Fibroblast of peridontal ligament (primary cell): ENCODE measurements around the gene MLH1.
A peak's percentile ranks its signal among the peaks of the same experiment; 100 is the strongest.

Experiments used
- DNase-seq: peaks from one replicate; pipeline ENCODE4 v3.0.0-alpha.2; 2010; ENCODE audit errors: extremely low read depth

The MLH1 gene

DNA sequence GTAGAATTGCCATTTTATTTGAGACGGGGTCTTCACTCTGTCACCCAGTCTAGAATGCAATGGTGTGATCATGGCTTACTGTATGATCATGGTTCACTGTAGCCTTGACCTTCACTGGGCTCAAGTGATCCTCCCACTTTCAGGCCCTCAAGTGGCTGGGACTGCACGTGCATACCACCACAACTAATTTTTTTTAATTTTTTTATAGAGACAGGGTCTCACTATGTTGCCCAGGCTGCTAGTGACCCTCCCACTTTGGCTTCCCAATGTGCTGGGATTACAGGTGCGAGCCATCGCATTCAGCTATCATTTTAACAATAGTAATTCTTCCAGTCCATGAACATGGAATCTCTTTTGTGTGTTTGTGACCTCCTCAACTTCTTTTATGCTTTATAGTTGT, 12.3 kb upstream of the MLH1 start:
- DNase-seq, result no peak

DNA sequence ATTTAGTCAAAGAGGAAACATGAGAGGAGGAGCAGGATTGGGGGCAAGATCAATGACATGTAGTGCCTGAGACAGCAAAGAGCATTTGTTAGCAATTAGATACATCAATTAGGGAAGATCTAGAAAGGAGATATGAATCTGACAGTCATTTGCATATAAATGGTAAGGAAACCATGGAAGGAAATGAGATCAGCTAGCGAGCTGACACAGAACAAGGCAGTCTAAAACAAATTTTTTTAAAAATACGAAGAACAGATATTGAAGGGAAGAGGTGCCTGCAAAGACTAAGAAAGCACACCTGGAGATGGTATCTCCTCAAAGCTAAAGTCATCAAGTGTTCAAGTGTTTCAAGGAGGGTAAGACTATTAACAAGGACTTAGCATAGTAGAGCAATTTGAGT, 5.0 kb upstream of the MLH1 start:
- no peak for DNase-seq

DNA sequence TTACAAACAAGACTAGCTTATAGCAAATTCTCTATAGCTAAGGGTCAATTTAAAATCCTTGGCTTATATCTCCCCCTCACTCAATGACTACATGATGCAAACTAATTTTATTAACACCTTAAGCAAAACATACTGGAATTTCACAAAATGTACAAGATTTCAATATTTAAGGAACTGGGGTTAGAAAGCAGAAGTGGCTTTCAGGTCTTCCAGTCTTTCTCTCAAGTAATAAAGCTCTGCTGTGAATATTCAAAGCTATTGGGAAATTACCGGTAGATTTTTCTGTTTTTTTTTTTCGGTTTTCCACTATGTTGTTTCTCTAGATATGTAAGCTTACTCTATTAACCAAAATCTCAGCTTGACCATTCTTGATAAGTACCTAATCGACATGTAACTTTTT, 4.3 kb upstream of the MLH1 start:
- no peak for DNase-seq

DNA sequence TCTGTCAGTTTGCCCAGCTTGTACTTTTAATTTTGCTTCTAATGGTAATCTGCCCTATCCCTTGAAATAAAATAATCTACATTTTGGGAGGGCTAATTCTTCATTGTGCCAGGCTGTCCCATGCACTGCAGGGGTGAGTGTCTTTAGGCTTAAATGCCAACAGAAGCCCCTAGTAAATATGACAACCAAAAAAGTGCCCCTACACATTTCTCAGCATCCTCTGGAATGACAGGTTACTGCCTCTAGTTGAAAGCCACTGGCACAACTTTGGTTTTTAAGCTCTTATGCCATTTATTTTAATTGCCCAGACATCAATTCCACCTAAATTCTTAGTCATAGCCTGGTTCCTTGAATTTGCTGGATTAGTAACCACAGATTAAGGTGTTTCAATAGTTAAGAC, 3.8 kb upstream of the MLH1 start:
- DNase-seq, result no peak

DNA sequence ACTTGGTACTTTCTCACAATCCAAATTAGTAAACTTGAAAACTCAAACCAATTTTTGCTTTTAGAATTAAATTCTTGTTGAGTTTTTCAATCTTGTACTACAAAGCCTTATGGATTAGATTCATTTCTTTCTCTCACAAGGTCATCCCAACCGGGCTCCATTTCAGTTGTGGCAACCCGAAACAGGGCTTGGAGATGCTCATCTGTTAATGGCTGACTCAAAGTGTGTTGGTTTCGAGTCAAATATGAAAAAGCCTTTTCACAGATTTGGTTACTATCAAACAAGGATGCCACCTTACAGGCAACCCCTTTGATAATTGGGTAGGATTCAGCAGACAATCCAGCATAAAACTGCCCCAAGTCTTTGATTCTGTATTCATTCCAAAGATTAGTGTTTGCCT, 2.2 kb upstream of the MLH1 start:
- no peak for DNase-seq

DNA sequence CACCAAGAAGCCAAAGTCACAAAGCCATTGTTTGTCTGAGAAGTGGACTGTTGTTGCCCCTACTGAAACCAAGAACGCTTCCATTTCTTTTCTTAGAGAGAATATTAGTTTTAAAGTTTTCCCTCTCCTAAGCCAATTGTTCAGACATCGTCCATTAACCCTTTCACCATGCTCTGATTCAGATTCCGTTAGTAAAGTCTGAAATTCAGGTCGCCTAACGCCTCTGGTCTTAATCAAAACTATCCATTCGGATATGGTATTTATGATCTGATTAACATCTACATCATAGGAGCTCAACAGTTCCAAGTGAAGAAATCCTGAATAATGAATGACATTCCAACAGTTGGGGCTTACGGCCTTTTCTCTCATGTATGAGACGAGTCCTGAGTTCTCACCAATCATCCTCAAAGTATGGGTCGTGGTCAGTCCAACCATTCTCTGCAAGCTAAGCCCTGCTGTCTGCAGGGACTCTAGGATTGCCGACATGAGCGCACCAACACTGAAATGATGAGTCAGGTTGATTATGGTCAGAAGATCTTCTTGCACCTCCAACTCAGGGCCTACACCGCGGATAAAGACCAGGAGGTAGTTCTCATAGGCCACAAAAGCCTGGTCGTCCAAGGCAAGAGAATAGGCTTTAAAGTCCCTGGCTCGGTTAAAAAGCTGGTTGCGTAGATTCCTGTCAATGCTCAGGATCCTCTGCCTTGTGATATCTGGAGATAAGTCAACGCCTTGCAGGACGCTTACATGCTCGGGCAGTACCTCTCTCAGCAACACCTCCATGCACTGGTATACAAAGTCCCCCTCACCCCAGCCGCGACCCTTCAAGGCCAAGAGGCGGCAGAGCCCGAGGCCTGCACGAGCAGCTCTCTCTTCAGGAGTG, 1.2 kb upstream of the MLH1 start:
- peak; percentile 70 for DNase-seq

DNA sequence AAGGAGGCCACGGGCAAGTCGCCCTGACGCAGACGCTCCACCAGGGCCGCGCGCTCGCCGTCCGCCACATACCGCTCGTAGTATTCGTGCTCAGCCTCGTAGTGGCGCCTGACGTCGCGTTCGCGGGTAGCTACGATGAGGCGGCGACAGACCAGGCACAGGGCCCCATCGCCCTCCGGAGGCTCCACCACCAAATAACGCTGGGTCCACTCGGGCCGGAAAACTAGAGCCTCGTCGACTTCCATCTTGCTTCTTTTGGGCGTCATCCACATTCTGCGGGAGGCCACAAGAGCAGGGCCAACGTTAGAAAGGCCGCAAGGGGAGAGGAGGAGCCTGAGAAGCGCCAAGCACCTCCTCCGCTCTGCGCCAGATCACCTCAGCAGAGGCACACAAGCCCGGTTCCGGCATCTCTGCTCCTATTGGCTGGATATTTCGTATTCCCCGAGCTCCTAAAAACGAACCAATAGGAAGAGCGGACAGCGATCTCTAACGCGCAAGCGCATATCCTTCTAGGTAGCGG, 452 bp upstream of the MLH1 start, which contains the start of gene EPM2AIP1:
TSS of gene EPM2AIP1 (minus strand) at position 326 of the 520 bp plus-strand sequence. CDS start at position 272, 54 bp downstream.
- no peak for DNase-seq

DNA sequence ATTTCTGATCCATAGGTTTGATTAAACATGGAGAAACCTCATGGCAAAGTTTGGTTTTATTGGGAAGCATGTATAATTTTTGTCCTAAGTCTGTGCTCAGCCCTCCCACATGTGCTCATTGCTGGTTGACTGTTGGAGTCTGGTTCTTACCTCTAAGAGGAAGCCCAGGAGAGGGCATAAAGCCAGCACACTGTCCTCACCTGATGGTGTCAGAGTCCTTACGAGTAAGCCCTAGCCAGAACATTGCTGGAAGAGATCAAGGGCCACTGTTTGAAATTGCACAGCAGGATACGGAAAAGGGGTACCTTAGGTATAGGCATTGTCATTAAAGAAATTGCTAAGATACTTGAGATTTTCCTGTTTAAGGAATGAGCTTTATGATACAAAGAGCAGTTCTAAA, 21.3 kb downstream of the MLH1 start:
- DNase-seq, result no peak

DNA sequence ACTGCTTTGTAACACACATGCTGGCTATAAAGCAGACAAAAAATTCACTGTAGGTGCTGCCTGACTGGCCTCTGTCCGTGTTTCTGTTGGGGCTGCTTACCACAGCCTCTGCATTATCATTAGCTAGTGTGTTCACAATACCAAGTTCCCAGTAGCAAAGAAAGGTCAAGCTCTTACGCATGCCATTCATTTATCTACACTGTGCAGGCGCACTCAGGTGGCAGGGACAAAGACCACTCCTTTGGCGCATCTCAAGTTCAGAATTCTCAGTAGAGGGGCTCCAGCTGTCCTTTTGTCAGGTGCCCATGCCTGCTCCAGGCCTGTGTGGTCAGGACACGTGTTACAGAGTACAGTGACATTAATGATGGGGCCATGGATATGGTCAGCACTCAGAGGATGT, 22.3 kb downstream of the MLH1 start:
- DNase-seq, result no peak

DNA sequence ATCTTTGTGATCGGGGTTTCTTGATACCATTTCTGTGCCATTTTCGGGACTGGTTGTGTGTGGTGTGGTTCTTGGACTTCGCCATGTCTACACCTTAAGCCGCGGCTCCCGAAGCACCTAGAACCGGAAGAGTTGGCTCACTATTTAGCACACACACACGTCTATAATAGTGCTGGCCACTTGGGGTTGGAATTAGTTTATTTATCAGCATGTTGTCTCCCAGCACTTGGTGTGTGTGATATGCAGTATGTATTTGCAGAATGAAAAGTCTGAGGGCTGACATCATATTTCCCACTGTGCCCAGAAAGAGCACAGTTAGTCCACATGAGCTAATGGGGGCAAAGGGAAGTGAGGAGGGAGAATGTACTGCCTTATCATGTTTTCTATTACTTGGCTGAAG, 23.6 kb downstream of the MLH1 start:
- no peak for DNase-seq

DNA sequence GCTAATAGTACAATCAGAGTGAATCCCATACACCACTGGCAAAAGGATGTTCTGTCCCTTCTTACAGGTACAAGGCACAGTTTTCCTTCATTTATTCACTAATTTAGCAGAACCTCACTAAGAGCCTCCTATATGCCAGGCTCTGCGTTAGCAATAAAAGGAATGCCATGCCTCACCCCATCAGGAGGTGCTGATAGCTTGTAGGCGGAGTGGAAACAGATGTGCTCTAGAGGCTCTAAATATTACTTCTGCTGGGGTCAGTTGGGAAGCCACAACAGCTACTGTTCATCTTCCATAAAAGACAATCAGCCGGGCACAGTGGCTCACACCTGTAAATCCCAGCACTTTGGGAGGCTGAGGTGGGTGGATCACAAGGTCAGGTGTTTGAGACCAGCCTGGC, 24.4 kb downstream of the MLH1 start:
- no peak for DNase-seq

DNA sequence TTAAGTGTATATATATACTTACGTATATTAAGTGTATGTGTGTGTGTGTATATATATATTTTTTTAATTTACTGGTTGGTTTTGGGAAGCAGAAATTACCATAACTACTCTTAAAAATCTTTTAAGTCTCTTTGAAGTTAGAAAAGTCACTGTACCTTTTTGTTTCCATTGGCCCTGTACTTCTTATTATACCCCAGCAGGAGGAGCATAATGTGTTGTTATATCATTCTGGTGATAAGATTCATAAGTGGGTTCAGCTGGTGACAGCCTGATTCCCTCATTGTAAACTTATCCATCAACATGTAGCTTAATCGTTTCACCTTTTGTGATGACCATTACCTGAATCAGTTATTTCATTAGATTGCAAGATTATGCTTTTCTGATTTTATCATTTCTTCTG, 30.8 kb downstream of the MLH1 start:
- DNase-seq, result peak; percentile 61

DNA sequence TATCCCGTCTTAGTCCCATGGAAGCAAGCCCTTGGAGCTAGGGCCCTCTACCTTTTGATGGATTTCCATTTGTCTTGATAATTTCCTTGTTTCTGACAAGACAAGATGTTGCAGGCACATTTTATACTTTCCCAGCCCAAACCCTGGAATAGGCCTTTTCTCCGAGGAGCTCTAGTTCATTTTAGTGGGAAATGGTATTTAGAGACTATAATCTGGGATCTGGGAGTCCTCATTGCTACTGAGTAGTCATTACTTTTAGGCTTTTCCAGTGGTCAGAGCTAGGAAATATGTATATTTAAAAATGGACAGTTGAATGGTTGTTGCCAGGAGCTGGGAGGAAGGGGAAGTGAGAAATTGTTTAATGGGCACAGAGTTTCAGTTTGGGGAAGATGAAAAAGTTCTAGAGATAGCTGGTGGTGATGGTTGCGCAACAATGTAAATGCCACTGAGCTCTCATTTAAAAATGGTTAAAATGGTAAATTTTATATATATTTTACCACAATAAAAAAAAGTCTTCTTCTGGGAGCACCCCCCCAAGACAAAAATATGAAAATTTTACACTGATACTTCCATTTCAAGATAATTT, 31.6 kb downstream of the MLH1 start:
- DNase-seq, result no peak

DNA sequence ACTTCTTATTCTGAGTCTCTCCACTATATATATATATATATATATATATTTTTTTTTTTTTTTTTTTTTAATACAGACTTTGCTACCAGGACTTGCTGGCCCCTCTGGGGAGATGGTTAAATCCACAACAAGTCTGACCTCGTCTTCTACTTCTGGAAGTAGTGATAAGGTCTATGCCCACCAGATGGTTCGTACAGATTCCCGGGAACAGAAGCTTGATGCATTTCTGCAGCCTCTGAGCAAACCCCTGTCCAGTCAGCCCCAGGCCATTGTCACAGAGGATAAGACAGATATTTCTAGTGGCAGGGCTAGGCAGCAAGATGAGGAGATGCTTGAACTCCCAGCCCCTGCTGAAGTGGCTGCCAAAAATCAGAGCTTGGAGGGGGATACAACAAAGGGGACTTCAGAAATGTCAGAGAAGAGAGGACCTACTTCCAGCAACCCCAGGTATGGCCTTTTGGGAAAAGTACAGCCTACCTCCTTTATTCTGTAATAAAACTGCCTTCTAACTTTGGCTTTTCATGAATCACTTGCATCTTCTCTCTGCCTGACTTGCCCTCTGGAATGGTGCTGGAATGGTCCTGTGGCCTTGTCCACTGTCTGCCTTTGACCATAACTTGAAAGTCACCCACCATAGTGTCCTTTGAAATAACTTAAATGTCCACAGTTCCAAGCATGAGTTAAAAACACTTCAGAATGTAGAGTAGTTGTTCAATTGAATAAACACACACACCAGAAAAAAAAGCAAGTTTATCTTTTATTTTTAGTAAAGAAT, 32.4 kb downstream of the MLH1 start:
- DNase-seq, result no peak

DNA sequence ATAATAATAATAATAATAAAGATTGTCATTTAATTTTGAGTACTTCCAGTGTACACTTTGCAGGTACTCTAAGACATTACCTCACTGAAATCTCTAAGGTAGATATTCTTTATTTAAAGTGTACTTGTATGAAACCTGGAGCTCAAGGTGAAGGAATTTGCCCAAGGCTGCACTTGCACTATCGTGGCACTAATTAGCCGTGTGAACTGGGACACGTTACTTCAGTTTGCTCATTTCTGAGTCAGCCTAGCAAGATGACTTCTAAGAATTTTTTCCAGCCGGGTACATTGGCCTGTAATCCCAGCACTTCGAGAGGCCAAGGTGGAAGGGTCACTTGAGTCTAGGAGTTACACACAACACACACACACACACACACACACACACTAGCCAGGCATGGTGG, 33.5 kb downstream of the MLH1 start:
- DNase-seq, result no peak

DNA sequence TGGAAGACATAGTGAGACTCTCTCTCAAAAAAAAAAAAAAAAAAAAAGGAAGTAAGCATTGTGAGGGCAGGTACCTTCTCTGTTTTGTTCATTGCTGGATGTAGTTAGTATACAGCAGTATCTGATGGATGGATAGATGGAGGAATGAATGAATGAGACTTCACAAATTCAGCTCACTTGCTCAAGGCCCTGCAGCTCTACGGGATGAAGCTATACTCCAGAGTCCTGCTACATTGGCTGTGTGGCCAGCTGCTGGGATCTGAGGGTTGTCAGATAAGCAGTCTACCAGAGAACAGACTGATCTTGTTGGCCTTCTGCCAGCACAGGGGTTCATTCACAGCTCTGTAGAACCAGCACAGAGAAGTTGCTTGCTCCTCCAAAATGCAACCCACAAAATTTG, 35.0 kb downstream of the MLH1 start:
- DNase-seq, result no peak

DNA sequence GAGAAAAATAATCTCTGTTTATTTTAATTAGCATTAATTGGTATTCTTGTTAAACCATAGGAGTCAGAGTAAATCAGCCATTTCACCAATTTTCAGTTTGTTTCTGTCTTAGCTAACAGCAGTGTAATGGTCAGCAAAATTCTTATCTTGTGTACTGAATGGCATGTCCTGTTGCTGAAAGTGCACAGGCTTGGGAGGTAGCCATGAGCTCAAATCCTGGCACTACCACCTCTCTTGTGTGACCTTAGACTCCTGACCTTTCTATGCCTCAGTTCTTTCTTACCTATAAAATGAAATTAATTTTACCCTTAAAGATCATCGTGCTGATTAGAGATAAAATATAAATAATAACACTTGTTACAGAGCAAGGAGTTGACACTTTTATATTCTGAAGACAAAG, 35.8 kb downstream of the MLH1 start:
- DNase-seq, result no peak

DNA sequence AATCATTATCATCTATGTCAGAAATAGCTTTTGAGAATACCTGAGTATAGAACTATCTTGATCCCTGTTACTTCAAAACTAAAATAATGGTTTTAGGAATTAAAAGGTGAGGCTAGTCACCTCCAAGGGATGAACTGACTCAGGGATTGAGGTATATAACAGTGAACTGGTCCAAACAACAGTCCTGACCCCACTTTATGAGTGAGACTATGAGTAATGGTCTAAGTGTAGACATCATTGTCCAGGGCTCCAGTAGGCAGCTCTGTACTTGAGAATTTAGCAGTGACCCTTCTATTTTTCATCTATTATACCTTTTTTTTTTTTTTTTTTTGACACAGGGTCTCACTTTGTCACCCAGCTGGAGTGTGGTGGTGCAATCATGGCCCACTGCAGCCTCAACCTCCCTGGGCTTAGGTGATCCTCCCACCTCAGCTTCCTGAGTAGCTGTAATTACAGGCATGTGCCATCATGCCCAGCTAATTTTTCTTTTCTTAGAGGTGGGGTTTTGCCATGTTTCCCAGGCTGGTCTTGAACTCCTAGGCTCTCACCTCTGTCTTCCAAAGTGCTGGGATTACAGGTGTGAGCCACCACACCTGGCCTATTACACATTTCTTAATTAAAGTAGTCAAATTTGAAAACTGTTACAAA, 36.3 kb downstream of the MLH1 start:
- DNase-seq, result no peak

DNA sequence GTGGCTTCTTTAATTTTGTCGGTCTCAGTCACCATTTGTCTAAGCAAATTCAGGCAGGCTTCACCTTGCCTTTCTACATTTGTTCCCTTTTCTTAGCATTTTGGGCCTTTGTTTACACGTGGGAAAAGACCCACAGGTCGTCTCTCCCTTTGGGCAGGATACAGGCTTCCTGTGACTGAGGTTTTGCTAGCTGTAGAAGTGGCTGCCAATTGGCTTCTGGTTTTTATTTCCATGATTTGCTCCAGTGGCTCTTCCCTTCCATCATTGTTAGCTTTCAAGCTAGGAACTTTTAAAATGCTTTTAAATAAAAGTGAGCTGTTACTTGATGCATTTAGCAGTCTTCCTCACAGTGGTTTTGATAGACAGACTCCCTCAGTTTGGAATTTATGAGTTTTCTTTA, 37.3 kb downstream of the MLH1 start:
- DNase-seq, result no peak

DNA sequence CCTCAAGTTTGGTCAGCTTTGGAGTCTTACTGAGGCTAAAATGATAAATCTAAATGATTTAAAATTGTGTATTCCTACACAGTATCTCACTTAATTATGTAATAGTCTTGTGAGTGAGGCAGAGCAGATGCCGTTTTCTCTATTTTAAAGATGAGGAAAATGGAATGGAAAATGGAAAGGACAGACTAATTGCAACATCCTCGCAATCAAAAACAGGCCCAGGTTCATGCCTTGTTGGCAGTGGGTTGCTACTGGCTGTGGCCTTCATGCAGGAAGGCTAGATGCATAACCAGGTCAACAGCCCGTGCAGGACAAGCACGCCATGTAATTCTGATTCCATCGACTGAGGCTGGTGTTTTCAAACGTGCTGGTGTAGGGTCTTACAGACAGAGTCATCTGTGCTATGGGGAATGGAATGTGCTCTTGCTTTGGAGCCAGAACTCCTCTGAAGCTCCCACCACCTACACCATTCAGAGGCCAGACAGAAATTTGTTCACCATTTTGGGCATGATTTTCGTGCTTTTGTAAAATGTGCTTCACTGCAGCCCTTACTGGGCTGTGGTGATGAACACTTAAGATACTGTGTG, 37.9 kb downstream of the MLH1 start:
- no peak for DNase-seq

DNA sequence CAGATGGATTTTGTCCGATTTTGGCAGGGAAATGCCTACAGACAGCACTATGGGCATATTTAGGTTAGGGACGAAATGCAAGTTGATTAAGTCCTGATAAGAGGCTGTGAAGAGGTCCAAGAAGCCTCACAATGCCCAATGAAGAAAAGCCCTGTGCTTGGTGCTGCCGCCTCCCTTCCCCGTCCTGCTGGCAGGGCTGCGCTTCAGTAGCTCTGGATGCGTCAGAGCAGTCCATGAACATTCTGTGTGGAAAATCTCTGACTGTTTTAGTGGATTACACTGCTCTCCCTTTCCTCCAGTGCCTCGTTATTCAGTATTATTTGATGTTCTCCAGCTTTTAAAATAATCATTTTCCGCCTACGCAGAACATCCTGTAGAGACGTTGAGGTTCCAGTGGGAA, 39.6 kb downstream of the MLH1 start:
- no peak for DNase-seq

DNA sequence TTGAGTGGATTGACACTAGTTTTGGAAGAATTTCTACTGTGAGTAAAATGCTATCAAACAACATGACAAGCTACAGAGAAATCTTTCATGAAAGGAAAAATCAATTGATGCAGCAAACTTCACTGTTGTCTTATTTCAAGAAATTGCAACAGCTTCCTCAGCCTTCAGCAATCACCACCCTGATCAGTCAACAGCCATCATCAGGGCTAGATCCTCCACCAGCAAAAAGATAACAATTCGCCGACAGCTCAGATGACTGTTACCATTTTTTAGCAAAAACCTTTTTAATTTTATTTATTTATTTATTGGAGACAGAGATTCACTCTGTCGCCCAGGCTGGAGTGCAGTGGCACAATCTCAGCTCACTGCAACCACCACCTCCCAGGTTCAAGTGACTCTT, 44.0 kb downstream of the MLH1 start:
- no peak for DNase-seq
